HG03108 (cell line): ENCODE data around the gene YARS2.
A peak's percentile ranks its signal among the peaks of the same experiment; 100 is the strongest.

Experiments
- ATAC-seq: cut with Tn5 transposase; IDR thresholded peaks from one replicate; pipeline ENCODE4 v1.9.1; 2021; ENCODE audit warnings: moderate library complexity; ENCODE audit not compliant: unreplicated experiment

The YARS2 gene

DNA sequence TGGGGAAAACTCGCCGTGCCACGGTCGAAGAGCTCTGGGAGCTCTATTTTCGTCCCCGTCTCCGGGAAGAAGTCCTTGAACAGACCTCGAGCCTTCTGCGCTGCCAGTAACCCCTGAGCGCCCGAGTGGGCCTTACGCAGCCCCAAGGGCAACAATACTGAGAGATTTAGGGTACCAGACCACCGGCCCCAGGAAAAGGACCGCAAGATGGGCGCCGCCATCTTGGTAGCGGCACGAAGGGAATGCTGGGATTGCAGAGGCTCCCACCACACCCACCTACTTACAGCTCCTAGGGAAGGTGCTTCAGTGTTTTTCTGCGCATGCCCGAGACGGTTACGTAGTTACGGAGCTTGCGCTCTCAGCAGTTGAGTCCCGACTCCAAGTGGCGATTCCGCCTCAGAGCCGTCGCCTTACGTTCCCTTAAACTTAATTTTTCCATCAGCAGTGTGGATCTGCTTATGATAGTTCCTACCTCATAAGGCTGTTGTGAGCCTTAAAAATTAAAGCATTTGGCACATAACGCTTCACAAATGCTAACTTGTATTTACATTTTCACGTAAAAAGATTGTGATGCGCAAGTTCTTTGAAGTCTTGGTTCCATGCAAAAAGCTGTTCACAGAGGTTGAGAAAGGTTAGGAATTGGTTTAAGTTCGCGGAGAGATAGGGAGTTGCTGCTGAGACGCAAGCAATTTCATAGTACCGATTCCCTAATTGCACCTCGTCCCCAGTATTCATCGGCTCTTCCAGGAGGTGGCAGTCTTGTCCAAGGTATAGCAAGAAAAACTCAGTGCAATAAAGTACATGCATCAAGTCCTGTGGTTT, at the start of gene YARS2:
TSS of gene YARS2 (minus strand) at position 244 of the 822 bp plus-strand sequence. CDS start at position 221, 23 bp downstream.
- ATAC-seq = peak; percentile 91

DNA sequence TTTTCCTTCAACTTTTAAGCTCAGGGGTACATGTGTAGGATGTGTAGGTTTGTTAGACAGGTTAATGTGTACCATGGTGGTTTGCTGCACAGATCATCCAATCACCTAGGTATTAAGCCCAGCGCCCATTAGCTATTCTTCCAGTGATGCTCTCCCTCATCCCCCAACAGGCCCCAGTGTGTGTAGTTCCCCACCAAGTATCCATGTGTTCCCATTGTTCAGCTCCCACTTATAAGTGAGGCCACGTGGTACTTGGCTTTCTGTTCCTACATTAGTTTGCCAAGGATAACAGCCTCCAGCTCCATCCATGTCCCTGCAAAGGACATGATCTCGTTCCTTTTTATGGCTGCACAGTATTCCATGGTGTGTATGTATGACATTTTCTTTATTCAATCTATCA, 48.6 kb upstream of the YARS2 start:
- ATAC-seq = no peak

DNA sequence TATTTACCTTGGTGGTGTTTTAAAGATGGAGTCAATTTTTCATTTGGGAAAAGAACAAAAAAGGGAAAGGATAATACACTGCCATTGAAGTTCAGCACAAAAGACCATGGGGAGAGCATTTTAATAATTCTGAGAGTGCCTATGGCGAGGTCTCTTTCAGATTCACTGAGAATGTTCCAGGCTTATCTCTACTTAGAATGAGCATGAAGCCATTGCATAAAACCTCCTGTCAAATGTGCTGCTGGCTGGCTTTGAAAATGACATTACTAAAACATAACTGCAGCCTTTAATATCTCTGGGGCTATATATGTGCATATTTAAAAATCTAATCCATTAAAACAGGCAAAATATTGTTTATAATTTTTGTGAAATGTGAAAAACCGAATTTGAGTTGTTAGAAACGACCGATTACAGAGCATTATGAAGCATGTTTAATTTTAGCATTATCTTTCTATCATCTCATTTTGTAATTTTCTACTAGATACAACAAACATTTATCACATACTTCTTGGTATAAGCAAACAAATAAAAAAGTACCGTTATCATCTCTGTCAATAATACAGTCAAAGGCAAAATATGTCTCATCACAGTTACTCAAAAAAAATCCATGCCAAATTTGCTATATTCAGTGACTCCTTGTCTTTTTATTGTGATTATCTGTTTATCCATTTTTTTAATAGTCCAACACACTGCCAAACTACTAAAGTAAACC, 45.7 kb upstream of the YARS2 start:
- ATAC-seq = no peak

DNA sequence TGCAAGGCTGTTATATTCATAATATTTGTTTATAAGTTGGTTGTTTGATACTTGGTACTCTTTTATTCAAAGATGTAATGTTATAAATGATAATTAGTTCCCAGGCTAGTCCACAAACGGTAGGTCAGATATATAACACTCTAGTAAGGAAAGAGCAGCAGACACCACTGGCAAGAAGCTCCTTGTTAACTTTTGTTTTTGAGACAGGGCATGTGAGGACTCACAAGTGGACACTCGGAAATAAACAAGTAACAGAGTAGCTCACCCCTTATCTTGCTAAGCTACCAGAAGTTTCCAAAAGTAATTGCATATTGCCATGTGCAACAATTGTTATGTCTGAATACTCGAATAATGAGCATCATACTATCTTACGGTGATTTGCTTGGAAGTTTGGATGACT, 38.6 kb upstream of the YARS2 start:
- ATAC-seq = no peak

DNA sequence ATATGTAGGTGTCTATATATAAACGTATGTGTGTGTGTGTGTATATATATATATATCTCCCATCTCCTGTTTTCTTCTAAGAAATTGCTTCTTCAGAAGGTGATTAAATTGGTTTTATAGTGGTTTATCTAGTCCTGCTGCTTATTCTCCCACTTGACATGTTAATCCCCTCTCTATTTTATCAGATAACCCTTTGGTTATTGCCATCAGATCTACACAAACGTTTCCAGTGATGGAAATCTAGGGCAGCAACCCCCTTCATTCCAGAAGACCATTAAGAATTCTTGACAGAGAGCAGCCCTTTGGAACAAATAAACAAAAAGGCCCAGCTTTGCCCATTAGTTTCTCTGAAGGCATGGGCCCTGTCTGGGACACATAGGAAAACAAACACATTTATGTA, 34.2 kb upstream of the YARS2 start:
- ATAC-seq = no peak

DNA sequence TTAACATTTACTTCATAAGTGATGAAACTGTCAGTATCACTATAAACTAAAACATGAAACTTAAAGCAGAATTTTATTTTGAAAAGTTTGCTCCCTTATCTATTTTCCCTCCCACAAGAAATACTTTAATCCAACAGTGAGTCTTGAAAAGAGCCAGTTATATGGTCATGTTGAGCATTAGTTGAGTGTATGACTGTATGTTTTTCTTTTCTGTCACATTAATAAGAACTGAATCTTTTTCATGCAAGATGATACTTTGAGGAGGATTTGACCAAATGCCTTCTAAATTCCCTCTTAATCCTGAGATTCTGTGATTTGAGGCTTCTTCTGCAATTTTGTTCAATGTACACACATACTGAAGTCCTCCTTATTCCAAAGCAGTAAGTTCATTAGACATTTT, 33.7 kb upstream of the YARS2 start:
- ATAC-seq = no peak

DNA sequence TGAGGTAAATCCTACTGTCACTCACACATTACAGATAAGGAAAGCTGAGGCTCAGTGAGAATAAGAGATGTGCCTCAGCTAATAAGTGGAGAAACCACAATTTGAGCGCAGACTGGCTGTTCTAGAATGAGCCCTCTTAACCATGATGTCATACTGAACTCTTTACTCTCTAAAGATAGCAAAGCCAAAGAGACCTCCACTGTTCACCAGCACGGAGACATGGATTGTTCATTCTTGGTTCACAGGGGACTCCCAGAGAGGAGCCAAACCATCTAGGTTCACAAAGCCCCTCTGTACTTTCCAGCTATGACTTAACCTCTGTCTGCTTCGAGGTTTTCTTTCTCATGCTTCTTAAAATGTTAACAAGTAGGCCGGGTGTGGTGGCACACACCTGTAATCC, 32.7 kb upstream of the YARS2 start:
- ATAC-seq = no peak

DNA sequence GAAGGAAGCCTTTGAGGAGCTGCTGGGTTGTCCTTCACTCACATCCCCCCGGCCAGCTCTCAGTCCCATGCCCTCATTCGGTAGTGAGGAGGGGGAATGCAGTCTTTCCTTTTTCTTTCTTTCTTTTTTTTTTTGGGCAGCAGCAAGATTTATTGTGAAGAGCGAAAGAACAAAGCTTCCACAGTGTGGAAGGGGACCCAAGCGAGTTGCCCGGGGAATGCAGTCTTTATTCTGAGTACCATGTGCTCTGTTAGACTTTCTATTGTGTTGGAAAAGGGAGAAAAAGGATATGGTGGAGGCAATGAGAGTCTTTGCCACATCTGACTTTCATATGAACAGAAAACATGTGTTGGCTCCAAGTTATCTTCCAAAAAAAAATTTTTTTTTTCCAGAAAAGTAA, 29.9 kb upstream of the YARS2 start:
- no peak for ATAC-seq

DNA sequence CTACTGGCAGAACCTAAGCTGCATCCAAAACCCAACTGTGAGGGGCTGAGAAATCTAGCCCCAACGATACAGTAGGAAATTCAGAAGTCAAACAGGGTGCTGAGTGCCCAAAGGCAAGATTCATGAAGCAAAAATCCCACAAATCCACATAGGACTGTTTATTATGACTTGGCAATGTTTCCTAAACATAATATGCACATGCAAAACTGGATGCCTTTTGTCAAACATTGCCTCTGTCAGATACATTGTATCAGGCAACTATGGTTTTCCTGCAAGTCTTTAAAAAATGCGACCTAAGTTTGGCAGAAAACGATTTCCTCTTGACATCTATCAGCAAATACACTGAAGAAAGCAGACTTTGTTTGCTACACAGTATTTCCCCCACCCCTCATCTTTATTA, 27.3 kb upstream of the YARS2 start:
- no peak for ATAC-seq

DNA sequence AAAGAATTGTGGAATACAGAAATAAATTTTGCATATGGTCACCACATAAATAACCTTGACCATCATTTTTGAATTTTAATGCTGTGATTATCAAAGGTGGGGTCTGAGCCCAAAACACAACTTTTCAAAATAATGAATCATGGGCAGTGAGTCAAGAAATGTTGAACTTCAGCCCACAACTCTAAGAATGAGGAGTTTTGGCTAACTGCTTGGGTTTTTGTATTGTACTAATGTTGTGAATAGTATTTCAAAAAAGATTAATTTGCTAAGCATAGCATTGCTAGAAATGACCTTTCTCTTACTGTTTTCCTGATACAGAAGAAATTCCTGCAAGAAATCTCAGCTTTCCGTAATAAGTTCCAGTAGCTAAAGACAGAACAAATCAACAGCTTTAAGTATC, 24.4 kb upstream of the YARS2 start:
- ATAC-seq = no peak

DNA sequence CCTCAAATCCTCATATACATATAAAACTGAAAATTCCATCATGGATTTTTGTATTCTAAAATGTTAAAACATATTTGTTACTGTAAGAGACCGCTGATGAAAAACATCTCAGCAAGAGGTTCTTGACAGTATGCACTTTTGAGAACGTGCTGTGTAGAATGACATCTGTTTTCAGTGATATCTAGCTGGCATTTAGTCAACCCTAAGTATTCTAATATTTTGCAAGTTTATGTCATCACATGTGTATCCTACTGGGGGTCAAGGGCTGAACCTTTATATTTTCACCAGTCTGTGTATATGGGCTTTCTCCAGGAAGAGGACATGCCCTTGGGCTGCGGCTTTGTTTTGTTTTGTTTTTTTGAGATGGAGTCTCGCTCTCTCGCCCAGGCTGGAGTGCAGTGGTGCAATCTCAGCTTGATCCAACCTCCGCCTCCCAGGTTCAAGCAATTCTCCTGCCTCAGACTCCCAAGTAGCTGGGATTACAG, 22.0 kb upstream of the YARS2 start:
- no peak for ATAC-seq

DNA sequence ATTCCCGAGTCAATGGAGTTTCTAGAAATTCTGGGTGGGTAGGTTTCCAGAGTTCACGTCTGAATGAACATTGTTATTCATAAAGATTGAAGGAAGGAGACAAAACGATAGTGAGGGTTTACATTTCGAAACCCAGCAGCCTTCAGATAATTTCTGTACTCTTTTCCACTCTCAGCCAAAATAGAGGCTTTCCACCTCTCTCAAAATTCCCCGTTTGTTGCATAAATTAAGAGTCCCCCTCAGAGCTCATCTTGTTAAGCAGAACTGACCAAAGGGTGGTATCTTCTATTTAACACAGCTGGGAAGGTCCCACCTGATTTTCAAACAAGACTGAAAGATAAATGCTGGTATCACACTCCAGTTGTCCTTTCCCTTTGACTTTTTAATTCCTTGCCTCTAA, 21.5 kb upstream of the YARS2 start:
- no peak for ATAC-seq

DNA sequence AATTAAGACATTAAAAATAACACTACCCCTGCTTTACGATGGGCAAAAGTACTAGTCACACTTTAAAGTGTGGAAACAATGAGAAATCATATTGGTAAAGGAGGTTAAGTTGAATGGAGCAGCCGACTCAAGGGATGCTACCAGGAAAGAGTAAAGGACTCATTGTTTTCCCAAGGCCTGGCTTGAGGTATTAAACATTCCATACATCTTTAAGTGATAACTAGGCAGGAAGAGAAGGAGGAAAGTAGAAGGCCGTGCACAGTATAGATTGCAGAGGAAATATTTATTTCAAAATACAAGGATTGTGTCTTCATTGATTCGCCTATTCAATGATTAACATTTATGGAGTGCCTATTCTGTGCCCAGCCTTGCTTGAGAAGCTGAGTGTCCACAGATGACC, 20.6 kb upstream of the YARS2 start:
- ATAC-seq = no peak

DNA sequence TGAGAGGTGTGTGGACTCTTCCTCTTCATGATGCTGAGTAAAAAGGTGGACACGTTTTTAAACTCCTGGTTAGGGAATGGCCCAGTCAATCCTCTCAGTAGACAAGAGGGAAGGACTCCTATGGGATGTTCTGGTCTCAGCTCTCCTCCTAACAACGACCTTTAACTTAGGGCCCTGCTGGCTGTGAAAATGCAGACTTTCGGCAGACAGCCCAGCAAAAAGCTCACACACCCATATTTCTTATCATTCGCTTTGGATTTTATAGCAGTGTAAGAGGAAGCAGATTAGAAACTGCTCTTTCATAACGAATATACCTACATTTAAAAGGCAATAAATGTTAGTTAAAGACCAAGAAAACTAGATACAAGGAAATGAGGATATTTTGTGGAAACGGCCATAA, 18.0 kb upstream of the YARS2 start:
- ATAC-seq = no peak

DNA sequence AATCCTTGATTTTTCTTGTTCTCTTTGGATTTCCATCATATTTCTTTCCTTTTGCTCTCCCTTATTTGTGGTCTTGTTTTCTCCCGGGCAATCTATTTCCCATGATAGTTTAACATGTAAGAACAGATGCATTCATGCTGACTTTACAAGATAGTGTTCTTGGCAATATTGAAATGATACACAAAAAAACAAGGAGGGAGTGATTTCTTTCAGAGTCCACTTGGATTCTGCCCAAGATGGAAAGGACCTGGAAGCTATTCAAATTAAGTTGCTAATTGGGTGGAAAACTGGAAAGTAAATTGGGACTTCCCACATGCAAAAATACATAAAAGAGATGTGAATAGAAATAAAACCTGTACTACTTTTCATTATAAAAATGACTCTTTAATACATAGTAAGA, 14.4 kb upstream of the YARS2 start:
- no peak for ATAC-seq

DNA sequence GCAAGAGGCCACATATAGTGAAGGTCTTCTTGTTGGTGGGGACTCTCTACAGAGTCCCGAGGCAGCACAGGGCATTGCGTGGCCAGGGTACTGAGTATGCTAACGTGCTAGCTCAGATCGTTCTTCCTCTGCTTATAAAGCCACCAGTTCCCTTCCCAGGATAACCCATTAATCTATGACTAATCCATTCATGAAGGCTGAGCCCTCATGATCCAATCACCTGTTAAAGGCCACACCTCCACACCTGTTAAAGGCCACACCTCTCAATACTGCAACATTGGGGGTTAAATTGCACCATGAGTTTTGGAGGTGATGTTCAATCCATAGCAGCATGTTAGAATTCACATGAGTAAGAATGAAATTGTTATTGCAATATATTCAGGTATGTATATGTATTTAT, 12.8 kb upstream of the YARS2 start:
- no peak for ATAC-seq

DNA sequence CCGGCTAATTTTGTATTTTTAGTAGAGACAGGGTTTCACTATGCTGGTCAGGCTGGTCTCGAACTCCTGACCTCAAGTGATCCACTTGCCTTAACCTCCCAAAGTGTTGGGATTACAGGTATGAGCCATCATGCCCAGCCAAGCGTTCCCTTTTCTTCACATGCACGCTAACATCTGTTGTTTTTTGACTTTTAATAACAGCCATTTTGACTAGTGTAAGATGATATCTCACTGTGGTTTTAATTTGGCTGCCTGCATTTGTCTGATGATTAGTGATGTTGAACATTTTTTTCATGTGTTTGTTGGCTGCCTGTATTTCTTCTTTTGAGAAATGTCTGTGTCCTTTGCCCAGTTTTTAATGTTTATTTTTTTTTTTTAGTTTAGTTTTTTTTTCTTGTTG, 10.2 kb upstream of the YARS2 start:
- ATAC-seq = no peak

DNA sequence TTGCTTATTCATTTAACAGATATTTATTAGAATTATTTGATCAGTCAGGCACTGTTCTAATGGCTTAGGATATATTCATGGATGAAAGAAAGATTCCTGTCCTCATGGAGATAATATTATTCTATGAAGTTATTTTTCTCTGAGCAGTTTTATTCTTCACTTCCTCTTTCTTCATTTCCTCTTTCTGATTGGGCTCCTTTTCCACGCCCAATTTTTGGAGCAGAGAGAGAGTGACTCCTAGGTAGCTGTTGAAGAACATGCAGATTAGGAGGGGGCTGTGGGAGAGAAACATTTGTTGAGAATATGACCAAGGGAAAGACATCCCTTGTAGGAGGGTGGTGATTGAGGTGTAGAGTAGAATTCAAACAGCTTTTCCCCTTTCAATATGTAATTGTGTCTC, 6.0 kb upstream of the YARS2 start:
- ATAC-seq = no peak

DNA sequence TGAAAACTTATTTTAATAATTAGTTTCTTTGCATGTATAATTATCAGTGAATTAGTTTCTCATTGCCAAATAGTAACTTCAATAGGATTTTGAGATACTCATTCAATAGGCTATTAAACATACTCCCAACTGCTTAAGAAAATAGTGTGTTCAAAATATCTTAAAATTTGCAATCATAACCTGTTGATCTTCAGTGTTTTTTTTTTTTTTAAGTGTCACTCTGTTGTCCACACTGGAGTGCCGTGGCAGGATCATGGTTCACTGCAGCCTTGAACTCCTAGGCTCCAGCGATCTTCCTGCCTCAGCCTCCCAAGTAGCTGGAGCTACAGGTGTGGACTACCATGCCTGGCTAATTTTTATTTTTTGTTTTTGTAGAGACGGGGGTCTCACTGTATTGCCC, 1.5 kb upstream of the YARS2 start:
- no peak for ATAC-seq

DNA sequence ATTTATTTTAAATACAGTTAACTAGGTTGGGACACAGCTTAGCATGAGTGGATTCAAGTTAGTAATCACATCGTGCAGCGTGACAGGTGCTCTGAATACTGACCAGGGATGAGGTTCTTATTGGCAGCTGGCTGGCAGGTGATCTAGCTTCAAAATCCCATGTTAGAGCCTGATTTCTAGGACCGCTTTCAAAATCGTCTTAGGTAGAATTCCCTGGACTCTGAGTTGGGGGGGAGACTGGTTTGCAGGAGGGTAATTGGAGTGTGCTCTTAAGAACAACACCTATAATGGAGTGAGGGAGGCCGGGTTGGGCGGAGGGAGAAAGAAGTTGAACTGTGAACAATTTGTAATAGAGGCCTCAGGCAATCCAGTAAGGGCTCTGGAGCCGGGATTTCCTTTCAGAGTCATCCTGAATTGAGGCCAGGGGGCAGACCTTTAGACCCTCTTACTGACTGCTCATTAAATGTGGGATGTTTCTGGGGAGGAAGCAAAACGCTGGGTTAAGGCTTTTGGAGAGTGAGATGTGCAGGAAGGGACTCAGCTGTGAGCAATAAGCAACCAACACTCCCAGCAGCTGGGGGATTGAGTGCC, 874 bp upstream of the YARS2 start:
- ATAC-seq = no peak

DNA sequence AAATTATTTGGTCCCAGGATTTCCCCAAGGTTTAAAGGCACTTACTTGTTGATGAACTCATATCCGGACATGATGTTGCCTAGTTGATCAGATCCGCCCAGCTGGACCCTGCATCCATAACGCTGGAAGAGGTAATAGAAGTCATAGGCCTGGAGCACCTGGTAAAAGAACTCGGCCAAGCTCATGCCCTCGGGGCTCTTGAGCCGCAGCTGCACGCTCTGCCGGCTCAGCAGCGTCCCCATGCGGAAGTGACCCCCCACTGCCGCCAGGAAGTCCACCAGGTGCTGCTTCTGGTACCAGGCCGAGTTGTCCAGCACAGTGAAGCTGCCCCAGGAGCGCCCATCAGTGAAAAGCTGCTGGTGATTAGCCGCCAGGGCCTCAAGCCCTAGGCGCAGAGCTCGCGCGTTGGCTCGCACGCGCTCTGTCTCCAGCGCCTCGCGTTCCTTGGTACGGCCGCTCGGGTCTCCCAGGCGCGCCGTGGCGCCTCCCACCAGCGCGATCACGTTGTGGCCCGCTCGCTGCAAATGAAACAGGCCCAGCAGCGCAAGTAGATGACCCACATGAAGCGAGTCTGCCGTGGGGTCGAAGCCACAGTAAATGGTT, 545 bp downstream of the YARS2 start:
- peak; percentile 74 for ATAC-seq

DNA sequence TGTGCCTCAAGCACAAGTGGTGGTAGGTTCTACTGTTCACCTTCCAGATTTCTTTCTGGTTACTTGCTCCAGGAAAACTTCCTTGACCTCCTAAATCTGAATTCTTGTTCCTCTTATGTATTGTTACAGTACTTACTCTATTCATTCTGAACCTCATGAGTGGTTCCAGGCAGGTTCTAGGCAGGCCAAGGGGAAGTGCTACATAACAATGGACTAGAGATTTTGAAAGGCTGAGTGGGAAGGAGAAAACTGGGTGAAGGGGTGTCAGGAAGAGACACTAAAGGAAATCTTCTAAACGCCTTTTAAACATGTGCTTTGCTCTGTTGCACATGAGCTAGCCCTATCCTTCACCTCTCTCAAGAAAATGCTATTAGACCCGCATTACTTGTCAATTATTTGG, 1.6 kb downstream of the YARS2 start:
- ATAC-seq = no peak
